A549 (cell line): Measurements from ENCODE around the gene SORCS2. TPM values are rescaled to one million over a fixed set of nuclear protein-coding genes. Genes with fewer than 3 reads are reported as not detected.

Source experiments
- ATAC-seq, 2 experiments: fragments of 200-7000 bp in 1 of 2; fragments of >200 bp in 1 of 2; cut with Nextera tagmentation in 1 of 2; cut with Tn5 transposase in 1 of 2; 3 replicates each; pipeline versions ENCODE4 v1.8.0 to v1.9.1; 2018 to 2020; ENCODE audit warnings: mild to moderate bottlenecking in 1 of 2, moderate library complexity in 1 of 2
- CTCF ChIA-PET: fragments of 300-600 bp; sonication (Branson Sonifier 250); formaldehyde crosslinking; extraction: SDS; loops from one replicate; lab custom pipeline; 2021; ENCODE audit warnings: antibody characterized with exemption, inconsistent platforms; lab: Yijun Ruan, JAX
- POLR2A ChIA-PET: fragments of 350-600 bp; formaldehyde crosslinking; extraction: SDS; loops from one replicate; lab custom pipeline; 2021; ENCODE audit warnings: antibody characterized with exemption, inconsistent platforms; lab: Yijun Ruan, JAX
- DNase-seq, 2 experiments: peaks; one replicate each; pipeline versions ENCODE4 v3.0.0 to v3.0.0-alpha.2; 2011 to 2016; ENCODE audit warnings: low read depth in 1 of 2, low spot score in 1 of 2
- FAIRE-seq: peaks from 2 replicates; lab custom pipeline; 2011; peaks lifted over from hg19 to GRCh38; lab: Jason Lieb, UNC
- H3K27ac ChIP-seq, 2 experiments: fragments of >200 bp; sonication (Bioruptor Twin); formaldehyde crosslinking; 3 replicates each; pipeline ENCODE4 v1.5.1; 2016 to 2017
- H3K4me1 ChIP-seq: fragments of >200 bp; sonication (Bioruptor Twin); formaldehyde crosslinking; 3 replicates; pipeline ENCODE4 v1.6.1; 2016
- H3K4me2 ChIP-seq: fragments of >200 bp; sonication (Bioruptor Twin); formaldehyde crosslinking; 3 replicates; pipeline ENCODE4 v1.6.1; 2016
- H3K4me3 ChIP-seq: fragments of >200 bp; sonication (Bioruptor Twin); formaldehyde crosslinking; 3 replicates; pipeline ENCODE4 v1.5.1; 2016
- H3K9me3 ChIP-seq: fragments of >200 bp; sonication (Bioruptor Twin); formaldehyde crosslinking; 3 replicates; pipeline ENCODE4 v1.6.1; 2016
- CBX8 ChIP-seq: fragments of 200-600 bp; sonication (generic); IDR thresholded peaks from 2 replicates; pipeline ENCODE4 v1.6.1; 2016
- CEBPB ChIP-seq, 2 experiments: fragments of >200 bp in 1 of 2; sonication (Bioruptor Twin) in 1 of 2; formaldehyde crosslinking in 1 of 2; IDR thresholded peaks; 2 replicates each; pipeline ENCODE4 v1.6.1; 2012 to 2016
- CHD4 ChIP-seq: fragments of 200-600 bp; sonication (generic); IDR thresholded peaks from 2 replicates; pipeline ENCODE4 v1.6.1; 2016; ENCODE audit warnings: antibody characterized with exemption, mild to moderate bottlenecking, borderline replicate concordance
- E2F6 ChIP-seq: IDR thresholded peaks from 2 replicates; pipeline ENCODE4 v1.6.1; 2012; ENCODE audit warnings: low read depth, borderline replicate concordance
- EHF ChIP-seq: fragments of 250-450 bp; sonication (Bioruptor Pico); IDR thresholded peaks from 2 replicates; pipeline ENCODE4 v1.5.0; 2020; ENCODE audit warnings: mild to moderate bottlenecking
- EHMT2 ChIP-seq: fragments of 200-600 bp; sonication (generic); IDR thresholded peaks from 2 replicates; pipeline ENCODE4 v1.6.1; 2016; ENCODE audit warnings: antibody characterized with exemption, low read depth, mild to moderate bottlenecking, moderate library complexity
- ELK1 ChIP-seq: fragments of 150-350 bp; IDR thresholded peaks from 2 replicates; pipeline ENCODE4 v1.6.1; 2014; ENCODE audit warnings: low read depth, mild to moderate bottlenecking, low read length
- EP300 ChIP-seq, 2 experiments: fragments of >200 bp; sonication (Bioruptor Twin); formaldehyde crosslinking; IDR thresholded peaks; 2 replicates in 1 of 2; 3 replicates in 1 of 2; pipeline ENCODE4 v1.6.1; 2016 to 2017
- KDM5A ChIP-seq: fragments of 200-600 bp; sonication (generic); IDR thresholded peaks from 2 replicates; pipeline ENCODE4 v1.6.1; 2016; ENCODE audit warnings: antibody characterized with exemption, mild to moderate bottlenecking
- MAZ ChIP-seq: fragments of 150-350 bp; IDR thresholded peaks from 2 replicates; pipeline ENCODE4 v1.6.1; 2014; ENCODE audit warnings: antibody characterized with exemption, low read depth, low read length, borderline replicate concordance
- MYC ChIP-seq: IDR thresholded peaks from 2 replicates; pipeline ENCODE4 v1.6.1; 2012; ENCODE audit warnings: mild to moderate bottlenecking, inconsistent platforms, low read length, improper control_type of control experiment, borderline replicate concordance
- NFE2L2 ChIP-seq: fragments of 150-350 bp; conservative IDR thresholded peaks from 2 replicates; pipeline ENCODE4 v1.6.1; 2014; ENCODE audit warnings: low read length
- NPAS2 ChIP-seq: fragments of 250-450 bp; sonication (Bioruptor Pico); IDR thresholded peaks from 2 replicates; pipeline ENCODE4 v1.8.0; 2022; ENCODE audit warnings: mild to moderate bottlenecking, moderate library complexity, borderline replicate concordance
- RCOR1 ChIP-seq: fragments of 150-350 bp; IDR thresholded peaks from 2 replicates; pipeline ENCODE4 v1.6.1; 2014; ENCODE audit warnings: antibody characterized with exemption, low read length, low read depth
- REST ChIP-seq: fragments of 200-600 bp; sonication (generic); IDR thresholded peaks from 2 replicates; pipeline ENCODE4 v1.6.1; 2016; ENCODE audit warnings: antibody characterized with exemption, mild to moderate bottlenecking, moderate library complexity
- RNF2 ChIP-seq: fragments of 200-600 bp; sonication (generic); IDR thresholded peaks from 2 replicates; pipeline ENCODE4 v1.6.1; 2016; ENCODE audit warnings: low read depth, mild to moderate bottlenecking, antibody characterized with exemption, moderate library complexity, borderline replicate concordance
- TP53 ChIP-seq: fragments of 250-450 bp; sonication (Bioruptor Pico); IDR thresholded peaks from 2 replicates; pipeline ENCODE4 v1.5.0; 2021; ENCODE audit warnings: mild to moderate bottlenecking, moderate library complexity
- USF2 ChIP-seq: fragments of 450-650 bp; IDR thresholded peaks from 2 replicates; pipeline ENCODE4 v1.6.1; 2014; ENCODE audit warnings: antibody characterized with exemption
- whole genome bisulfite sequencing: methylation state at CpG from one replicate; pipeline ENCODE4 v1.1.6; 2017; ENCODE audit errors: missing lambda C conversion rate; 5-methylcytosine and 5-hydroxymethylcytosine counted together
- polyA plus RNA-seq, 4 experiments: library from polyadenylated mRNA; depleted of rRNA in 3 of 4; stranded (reverse); fragments of >200 nt; fragmentation: RNase III in 1 of 4; extraction: RNeasy Plus Mini Kit Qiagen cat#74134 plus additional on column Dnase treatment in 1 of 4; gene quantifications; 2 replicates in 3 of 4; 3 replicates in 1 of 4; pipeline ENCODE4 v1.2.3, GENCODE V29; 2011 to 2017
- TF ChIP-seq, protein P1 (sequence below): fragments of >200 bp; sonication (Bioruptor Twin); formaldehyde crosslinking; IDR thresholded peaks from 2 replicates; pipeline ENCODE4 v1.6.1; 2016
- TF ChIP-seq, protein P2 (sequence below): IDR thresholded peaks from 2 replicates; pipeline ENCODE4 v1.6.1; 2012

The SORCS2 gene
- polyA plus RNA-seq, 2 of the 4 experiments (the other 2 are of a cell fraction): 1.4 to 4.6 TPM

GRCh38 chr4:7398104-7398423, 205.7 kb downstream of the SORCS2 start:
- H3K27ac ChIP-seq: no peak overlapping the region
- no peak for FAIRE-seq
- H3K4me3 ChIP-seq: no peak overlapping the region
- H3K4me2 ChIP-seq: no peak overlapping the region
- TF ChIP-seq NPAS2 (no peak), RCOR1 (no peak), EHF (CRISPR knock-in tag) (no peak), CHD4 (no peak), NFE2L2 (no peak), TP53 (no peak), MYC (no peak), CEBPB (IDR thresholded peaks at IDR 0.05) (no peak), KDM5A (no peak), REST (no peak), ELK1 (no peak), USF2 (no peak), CBX8 (no peak), MAZ (no peak), RNF2 (no peak), EHMT2 (no peak), EP300 (IDR thresholded peaks at IDR 0.05) (no peak), E2F6 (no peak)
- TF ChIP-seq, protein P1, sequence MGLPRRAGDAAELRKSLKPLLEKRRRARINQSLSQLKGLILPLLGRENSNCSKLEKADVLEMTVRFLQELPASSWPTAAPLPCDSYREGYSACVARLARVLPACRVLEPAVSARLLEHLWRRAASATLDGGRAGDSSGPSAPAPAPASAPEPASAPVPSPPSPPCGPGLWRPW: no peak
- TF ChIP-seq, protein P2, sequence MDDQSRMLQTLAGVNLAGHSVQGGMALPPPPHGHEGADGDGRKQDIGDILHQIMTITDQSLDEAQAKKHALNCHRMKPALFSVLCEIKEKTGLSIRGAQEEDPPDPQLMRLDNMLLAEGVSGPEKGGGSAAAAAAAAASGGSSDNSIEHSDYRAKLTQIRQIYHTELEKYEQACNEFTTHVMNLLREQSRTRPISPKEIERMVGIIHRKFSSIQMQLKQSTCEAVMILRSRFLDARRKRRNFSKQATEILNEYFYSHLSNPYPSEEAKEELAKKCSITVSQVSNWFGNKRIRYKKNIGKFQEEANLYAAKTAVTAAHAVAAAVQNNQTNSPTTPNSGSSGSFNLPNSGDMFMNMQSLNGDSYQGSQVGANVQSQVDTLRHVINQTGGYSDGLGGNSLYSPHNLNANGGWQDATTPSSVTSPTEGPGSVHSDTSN: no peak
- H3K4me1 ChIP-seq: peaks cover 15% of the 10 kb centered on the region
- 85% methylated on average over 4 of the region's 6 CpGs for WGBS
- ATAC-seq: no peak
- H3K9me3 ChIP-seq: no peaks in the 10 kb centered on the region
- DNase-seq: no peak
- ChIA-PET POLR2A (no interaction called here), CTCF (interaction anchor here (1.1 kb wide), 1 partner anchor 32 kb away, joined by 4 read pairs; no protein-coding TSS in a partner anchor)
